Stimulated activated naive CD4-positive, alpha-beta T cell treated with Interleukin-2 at 50 U/mL for 16 hours (primary cell): ENCODE measurements around the gene ZSWIM3.
"Not testable (repeated sequence)": the region's sequence is repeated elsewhere in the genome, so short reads cannot be mapped to it uniquely, and the experiment has no call there.

ENCODE experiments used
- DNase-seq: peaks from one replicate; lab custom pipeline; 2025; lab: John Stamatoyannopoulos, UW

ZSWIM3 gene

GRCh38 chr20:45890985-45891983 lies 33.9 kb downstream of the ZSWIM3 start, which contains the start of the genes CTSA and NEURL2:
Gene CTSA (plus strand): TSS chr20:45891335. CDS start chr20:45891569, 234 bp downstream.
Gene NEURL2 (minus strand): TSS chr20:45891208. CDS start chr20:45890991, 217 bp downstream.
- peak; percentile 83 for DNase-seq

GRCh38 chr20:45892049-45892825 lies 34.8 kb downstream of the ZSWIM3 start:
- DNase-seq, result no peak

- DNase-seq, result peak; percentile 10
These were observed 35.5 kb downstream of the ZSWIM3 start for GRCh38 chr20:45892828-45893500.

- no peak for DNase-seq
These were observed 36.4 kb downstream of the ZSWIM3 start for GRCh38 chr20:45893831-45894230.

- no peak for DNase-seq
These were observed 37.4 kb downstream of the ZSWIM3 start for GRCh38 chr20:45894797-45895196.

GRCh38 chr20:45896641-45897161 lies 39.3 kb downstream of the ZSWIM3 start:
- DNase-seq, result no peak

- DNase-seq, result no peak
These were observed 39.9 kb downstream of the ZSWIM3 start for GRCh38 chr20:45897289-45897688.

GRCh38 chr20:45897692-45898091 lies 40.3 kb downstream of the ZSWIM3 start:
- DNase-seq, result no peak

GRCh38 chr20:45898285-45898684 lies 40.9 kb downstream of the ZSWIM3 start:
- DNase-seq, result no peak

- no peak for DNase-seq
These were observed 41.8 kb downstream of the ZSWIM3 start for GRCh38 chr20:45899046-45899835.

GRCh38 chr20:45901332-45901731 lies 43.9 kb downstream of the ZSWIM3 start:
- not testable (repeated sequence) for DNase-seq

GRCh38 chr20:45902199-45902701 lies 44.8 kb downstream of the ZSWIM3 start:
- no peak for DNase-seq

GRCh38 chr20:45904583-45905504 lies 47.4 kb downstream of the ZSWIM3 start:
- no peak for DNase-seq

- no peak for DNase-seq
These were observed 48.2 kb downstream of the ZSWIM3 start for GRCh38 chr20:45905505-45906079.

- DNase-seq, result no peak
These were observed 50.0 kb downstream of the ZSWIM3 start for GRCh38 chr20:45907219-45907948.

- DNase-seq, result no peak
These were observed 50.7 kb downstream of the ZSWIM3 start for GRCh38 chr20:45908084-45908483.

GRCh38 chr20:45909336-45909808 lies 52.0 kb downstream of the ZSWIM3 start:
- DNase-seq, result no peak
